ENCODE measurements around the gene SPEG.
A peak's percentile ranks its signal among the peaks of the same experiment; 100 is the strongest.

The SPEG gene

GRCh38 chr2:219492575-219492974 lies 57.9 kb downstream of the SPEG start:
- Histone ChIP-seq H3K4me2 (ENCODE audit: low read length) (no peak overlapping the region), H3K79me2 (ENCODE audit: insufficient read depth, low read length) (no peaks in the 10 kb centered on the region), H2AFZ (ENCODE audit: low read length) (no peak overlapping the region), H3K27ac (ENCODE audit: low read depth, low read length, poor library complexity, severe bottlenecking) (no peak overlapping the region), H3K36me3 (ENCODE audit: insufficient read depth, low read length) (no peaks in the 10 kb centered on the region), H3K4me3 (ENCODE audit: low read depth, low read length, poor library complexity, severe bottlenecking) (no peak overlapping the region), H3K27me3 (ENCODE audit: insufficient read depth, low read length) (0 out of 2 replicates have a peak, but pooled peaks cover 5% of the 10 kb centered on the region), H3K9ac (ENCODE audit: low read length) (no peak overlapping the region), H3K9me2 (ENCODE audit: low read depth, low read length) (no peaks in the 10 kb centered on the region), H3F3A (ENCODE audit: insufficient read depth, low read length) (no peaks in the 10 kb centered on the region), H3K4me1 (ENCODE audit: insufficient read depth, low read length, severe bottlenecking) (peaks cover 4% of the 10 kb centered on the region), H3K9me3 (ENCODE audit: low read length) (no peaks in the 10 kb centered on the region), H4K20me1 (ENCODE audit: insufficient read depth, low read length) (no peaks in the 10 kb centered on the region)
- TF ChIP-seq CTCF (IDR thresholded peaks at IDR 0.05; ENCODE audit: low read length), result peak; percentile 12
- no peak for TF ChIP-seq EZH2 (IDR thresholded peaks at IDR 0.05; ENCODE audit: borderline replicate concordance, low read length)

- no peaks in the 10 kb centered on the region for H3F3A ChIP-seq (ENCODE audit: insufficient read depth, low read length)
- no peaks in the 10 kb centered on the region for H3K9me3 ChIP-seq (ENCODE audit: low read length)
- H3K9me2 ChIP-seq (ENCODE audit: low read depth, low read length), result no peaks in the 10 kb centered on the region
- TF ChIP-seq EZH2 (IDR thresholded peaks at IDR 0.05; ENCODE audit: borderline replicate concordance, low read length), result no peak
- TF ChIP-seq CTCF (IDR thresholded peaks at IDR 0.05; ENCODE audit: low read length), result no peak
- H3K9ac ChIP-seq (ENCODE audit: low read length), result no peak overlapping the region
- H3K27me3 ChIP-seq (ENCODE audit: insufficient read depth, low read length), result 0 out of 2 replicates have a peak, but pooled peaks cover 5% of the 10 kb centered on the region
- H2AFZ ChIP-seq (ENCODE audit: low read length), result no peak overlapping the region
- H3K79me2 ChIP-seq (ENCODE audit: insufficient read depth, low read length), result no peaks in the 10 kb centered on the region
- H3K4me3 ChIP-seq (ENCODE audit: low read depth, low read length, poor library complexity, severe bottlenecking), result no peak overlapping the region
- no peaks in the 10 kb centered on the region for H3K36me3 ChIP-seq (ENCODE audit: insufficient read depth, low read length)
- H4K20me1 ChIP-seq (ENCODE audit: insufficient read depth, low read length), result no peaks in the 10 kb centered on the region
- H3K4me1 ChIP-seq (ENCODE audit: insufficient read depth, low read length, severe bottlenecking), result peaks cover 9% of the 10 kb centered on the region
- no peak overlapping the region for H3K4me2 ChIP-seq (ENCODE audit: low read length)
- H3K27ac ChIP-seq (ENCODE audit: low read depth, low read length, poor library complexity, severe bottlenecking), result no peak overlapping the region
Measured at GRCh38 chr2:219493086-219493485, 58.4 kb downstream of the SPEG start.

- Histone ChIP-seq H3K4me1 (ENCODE audit: insufficient read depth, low read length, severe bottlenecking) (peaks cover 21% of the 10 kb centered on the region), H3K9me2 (ENCODE audit: low read depth, low read length) (no peaks in the 10 kb centered on the region), H2AFZ (ENCODE audit: low read length) (no peak overlapping the region), H3F3A (ENCODE audit: insufficient read depth, low read length) (no peaks in the 10 kb centered on the region), H3K9ac (ENCODE audit: low read length) (no peak overlapping the region), H3K79me2 (ENCODE audit: insufficient read depth, low read length) (no peaks in the 10 kb centered on the region), H3K9me3 (ENCODE audit: low read length) (no peaks in the 10 kb centered on the region), H3K4me2 (ENCODE audit: low read length) (no peak overlapping the region), H3K36me3 (ENCODE audit: insufficient read depth, low read length) (no peaks in the 10 kb centered on the region), H3K4me3 (ENCODE audit: low read depth, low read length, poor library complexity, severe bottlenecking) (no peak overlapping the region), H3K27me3 (ENCODE audit: insufficient read depth, low read length) (0 out of 2 replicates have a peak, but pooled peaks cover 5% of the 10 kb centered on the region), H4K20me1 (ENCODE audit: insufficient read depth, low read length) (no peaks in the 10 kb centered on the region), H3K27ac (ENCODE audit: low read depth, low read length, poor library complexity, severe bottlenecking) (no peak overlapping the region)
- no peak for TF ChIP-seq CTCF (IDR thresholded peaks at IDR 0.05; ENCODE audit: low read length)
- TF ChIP-seq EZH2 (IDR thresholded peaks at IDR 0.05; ENCODE audit: borderline replicate concordance, low read length), result no peak
Measured at GRCh38 chr2:219494952-219495530, 60.4 kb downstream of the SPEG start.

All from OCI-LY1 (cell line).